Right kidney (tissue), 1 donor: Measurements from ENCODE around the gene THSD1.
"Not testable (repeated sequence)": the region's sequence is repeated elsewhere in the genome, so short reads cannot be mapped to it uniquely, and the experiment has no call there.

Source experiments
- DNase-seq: peaks from one replicate; pipeline ENCODE4 v3.0.0-alpha.2; 2016

The THSD1 gene

GRCh38 chr13:52359534-52359933, 46.4 kb downstream of the THSD1 start:
- peak; percentile 6 for DNase-seq

GRCh38 chr13:52356327-52356726, 49.6 kb downstream of the THSD1 start:
- no peak for DNase-seq

- DNase-seq: no peak
Observed at GRCh38 chr13:52353193-52353592, 52.8 kb downstream of the THSD1 start.

GRCh38 chr13:52348983-52349780, 56.8 kb downstream of the THSD1 start:
- DNase-seq: no peak

- DNase-seq: no peak
Observed at GRCh38 chr13:52348071-52348470, 57.9 kb downstream of the THSD1 start.

GRCh38 chr13:52345631-52346251, 60.2 kb downstream of the THSD1 start:
- DNase-seq: no peak

- DNase-seq: no peak
Observed at GRCh38 chr13:52345048-52345447, 60.9 kb downstream of the THSD1 start.

GRCh38 chr13:52344108-52344507, 61.9 kb downstream of the THSD1 start:
- no peak for DNase-seq

GRCh38 chr13:52342203-52342602, 63.8 kb downstream of the THSD1 start:
- not testable (repeated sequence) for DNase-seq

GRCh38 chr13:52337828-52338455, 68.0 kb downstream of the THSD1 start:
- DNase-seq: not testable (repeated sequence)

GRCh38 chr13:52334107-52334506, 71.9 kb downstream of the THSD1 start:
- DNase-seq: not testable (repeated sequence)

- DNase-seq: not testable (repeated sequence)
Observed at GRCh38 chr13:52331844-52332243, 74.1 kb downstream of the THSD1 start.
